Cortex of kidney (tissue), 1 donor: ENCODE results near the gene SINHCAF.

Experiments used
- DNase-seq: peaks from one replicate; lab custom pipeline; 2025; lab: John Stamatoyannopoulos, UW

SINHCAF gene

DNA sequence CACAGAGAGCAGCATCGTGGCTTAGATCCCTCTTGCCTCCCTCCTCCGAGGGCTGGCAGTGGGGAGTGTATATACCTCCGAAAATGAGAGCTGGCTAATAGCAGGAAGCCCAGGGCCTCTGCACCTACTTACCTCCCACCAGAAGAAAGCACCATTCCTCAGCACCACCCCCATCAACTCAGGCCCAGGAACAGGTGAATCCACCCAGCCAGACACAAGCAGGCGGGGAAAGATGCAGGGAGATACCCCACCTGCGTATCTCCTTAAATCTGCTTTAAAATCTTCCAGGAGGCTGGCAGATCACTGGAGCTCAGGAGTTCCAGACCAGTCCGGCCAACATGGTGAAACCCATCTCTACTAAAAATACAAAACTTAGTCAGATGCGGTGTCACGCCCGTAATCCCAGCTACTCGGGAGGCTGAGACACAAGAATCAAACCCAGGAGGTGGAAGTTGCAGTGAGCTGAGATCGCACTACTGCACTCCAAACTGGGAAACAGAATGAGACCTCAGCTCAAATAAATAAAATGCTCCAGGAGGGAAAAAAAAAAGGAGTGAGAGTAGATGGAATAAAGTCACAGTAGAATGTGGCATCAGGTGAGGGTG lies 93.5 kb downstream of the SINHCAF start:
- no peak for DNase-seq

DNA sequence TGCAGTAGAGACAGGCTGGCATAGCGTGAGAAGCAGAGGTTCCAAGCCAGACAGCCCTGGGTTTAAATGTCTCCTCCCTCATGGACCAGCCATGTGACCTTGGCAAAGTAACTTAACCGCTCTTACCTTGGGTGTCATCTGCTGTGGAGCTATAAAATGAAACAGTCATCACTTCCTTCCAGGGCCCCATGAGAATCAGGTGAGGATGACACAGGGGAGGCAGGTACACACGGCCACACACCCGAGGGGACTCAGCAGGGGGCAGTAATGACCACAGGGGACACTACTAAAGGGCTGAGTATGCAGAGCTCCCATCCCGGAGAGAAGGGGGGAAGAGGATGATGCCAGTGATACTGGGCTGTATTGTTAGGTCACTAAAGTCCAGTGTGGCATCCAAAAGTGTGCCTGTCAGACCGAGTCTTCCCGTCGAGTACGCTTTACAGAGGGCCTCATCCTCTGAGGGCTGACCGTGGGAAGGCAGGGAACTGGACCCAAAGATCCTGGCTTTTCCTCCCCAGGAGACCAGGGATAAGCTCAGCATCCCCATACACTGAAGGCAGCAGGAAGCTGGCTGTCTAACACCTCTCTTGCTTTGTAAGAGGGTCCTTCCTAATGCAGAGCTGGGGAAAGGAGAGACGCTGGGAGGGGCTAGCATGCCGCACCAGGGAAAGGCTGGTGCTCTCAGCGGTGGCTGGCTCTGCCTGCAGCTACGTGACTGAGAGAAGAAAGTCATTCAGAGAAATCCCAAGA lies 94.2 kb downstream of the SINHCAF start:
- DNase-seq, result no peak
